CD4-positive, alpha-beta T cell (primary cell): ENCODE measurements around the gene GAB1. TPM values are rescaled to one million over a fixed set of nuclear protein-coding genes. Genes with fewer than 3 reads are reported as not detected.

Source experiments
- ATAC-seq: fragments of 200-7000 bp; cut with Tn5 transposase; one replicate; pipeline ENCODE4 v1.10.0; 2022; ENCODE audit warnings: mild to moderate bottlenecking; ENCODE audit not compliant: poor library complexity
- CTCF ChIA-PET: fragments of 350-600 bp; sonication (Branson Sonifier 250); formaldehyde crosslinking; loops from one replicate; lab custom pipeline; 2021; ENCODE audit warnings: antibody characterized with exemption, inconsistent platforms; lab: Charles Lee
- POLR2A ChIA-PET: fragments of 350-600 bp; sonication (Branson Sonifier 250); formaldehyde crosslinking; loops from one replicate; lab custom pipeline; 2021; ENCODE audit warnings: antibody characterized with exemption, inconsistent platforms; lab: Charles Lee
- DNase-seq, 14 experiments: peaks; one replicate each; pipeline ENCODE4 v3.0.0-alpha.2; 2013 to 2020; ENCODE audit warnings: mixed read lengths in 2 of 14
- H3K27ac ChIP-seq, 2 donors: one replicate each; pipeline versions ENCODE4 v1.5.1 to v1.7.0; 2013; ENCODE audit warnings: low read length in 2 of 2, low read depth in 1 of 2, mild to moderate bottlenecking in 1 of 2
- H3K27me3 ChIP-seq, 2 experiments: 1 replicate in 1 of 2; 2 replicates in 1 of 2; pipeline versions ENCODE4 v1.6.1 to v1.7.0; 2013; ENCODE audit warnings: low read length in 2 of 2, control low read depth in 1 of 2, mild to moderate bottlenecking in 1 of 2, moderate library complexity in 1 of 2; ENCODE audit not compliant: insufficient read depth in 2 of 2, control insufficient read depth in 1 of 2
- H3K36me3 ChIP-seq: one replicate; pipeline ENCODE4 v1.6.1; 2013; ENCODE audit warnings: low read length, control low read depth; ENCODE audit not compliant: insufficient read depth
- H3K4me1 ChIP-seq: one replicate; pipeline ENCODE4 v1.6.1; 2013; ENCODE audit warnings: low read length, control low read depth; ENCODE audit not compliant: insufficient read depth
- H3K4me3 ChIP-seq: one replicate; pipeline ENCODE4 v1.5.1; 2013; ENCODE audit warnings: mild to moderate bottlenecking, low read length, moderate library complexity
- H3K9me3 ChIP-seq, 2 experiments: 1 replicate in 1 of 2; 2 replicates in 1 of 2; pipeline versions ENCODE4 v1.6.1 to v1.7.0; 2013; ENCODE audit warnings: low read length in 2 of 2, mild to moderate bottlenecking in 2 of 2, control low read depth in 1 of 2, moderate library complexity in 1 of 2; ENCODE audit not compliant: control insufficient read depth in 1 of 2, insufficient read depth in 1 of 2
- H3K27ac Mint-ChIP-seq: one replicate; pipeline ENCODE4 v1.8.0; 2020; ENCODE audit warnings: mixed read lengths
- H3K27me3 Mint-ChIP-seq: one replicate; pipeline ENCODE4 v1.8.0; 2021; ENCODE audit warnings: mixed read lengths
- H3K36me3 Mint-ChIP-seq: one replicate; pipeline ENCODE4 v1.8.0; 2021; ENCODE audit warnings: low read depth, mixed read lengths
- H3K4me1 Mint-ChIP-seq: one replicate; pipeline ENCODE4 v1.8.0; 2021; ENCODE audit warnings: low read depth, mixed read lengths
- H3K4me3 Mint-ChIP-seq: one replicate; pipeline ENCODE4 v1.8.0; 2020; ENCODE audit warnings: mild to moderate bottlenecking, mixed read lengths
- H3K9me3 Mint-ChIP-seq: one replicate; pipeline ENCODE4 v1.8.0; 2020; ENCODE audit warnings: mixed read lengths
- CTCF ChIP-seq: fragments of 200-600 bp; IDR thresholded peaks from one replicate; pipeline ENCODE4 v1.8.0; 2022; ENCODE audit warnings: antibody characterized with exemption, mild to moderate bottlenecking
- intact Hi-C, 2 experiments: fragments of 100-400 bp; cut with DNase I in 1 of 2; cut with micrococcal nuclease in 1 of 2; formaldehyde crosslinking; loops; one replicate each; pipeline versions ENCODE4 v1.15.1 to v1.9.0; 2023 to 2025; cut with DNase I, micrococcal nuclease
- total RNA-seq, 174 experiments: library from RNA in 2 of 174; stranded (reverse) in 2 of 174; gene quantifications; one replicate each; pipeline ENCODE4 v1.2.3 and lab custom pipeline; 2021 to 2026

The GAB1 gene
- total RNA-seq, 2 experiments from 2014 or later = 0.27 to 0.64 TPM

GRCh38 chr4:143307531-143307930, 29.1 kb upstream of the GAB1 start:
- intact Hi-C loops = no loop called here
- no peaks in the 10 kb centered on the region for H3K27me3 ChIP-seq
- no peak overlapping the region for H3K27ac ChIP-seq
- Mint-ChIP-seq H3K36me3 (no peaks in the 10 kb centered on the region), H3K27ac (no peak overlapping the region), H3K4me3 (no peak overlapping the region), H3K9me3 (no peaks in the 10 kb centered on the region), H3K4me1 (no peaks in the 10 kb centered on the region), H3K27me3 (no peaks in the 10 kb centered on the region)
- TF ChIP-seq CTCF = no peak
- H3K9me3 ChIP-seq = no peaks in the 10 kb centered on the region
- H3K4me3 ChIP-seq = no peak overlapping the region
- DNase-seq (no peak), ATAC-seq (no peak)
- no peaks in the 10 kb centered on the region for H3K4me1 ChIP-seq
- POLR2A ChIA-PET = no interaction called here
- H3K36me3 ChIP-seq = no peaks in the 10 kb centered on the region
- CTCF ChIA-PET = no interaction called here

- no peak for TF ChIP-seq CTCF
- no peak overlapping the region for H3K4me3 Mint-ChIP-seq
- DNase-seq (no peak), ATAC-seq (no peak)
- POLR2A ChIA-PET = no interaction called here
- Histone ChIP-seq H3K36me3 (no peaks in the 10 kb centered on the region), H3K27me3 (no peaks in the 10 kb centered on the region), H3K27ac (no peak overlapping the region), H3K4me1 (no peaks in the 10 kb centered on the region), H3K4me3 (no peak overlapping the region), H3K9me3 (no peaks in the 10 kb centered on the region)
- CTCF ChIA-PET = no interaction called here
- no peak overlapping the region for H3K27ac Mint-ChIP-seq
- H3K4me1 Mint-ChIP-seq = no peaks in the 10 kb centered on the region
- no peaks in the 10 kb centered on the region for H3K27me3 Mint-ChIP-seq
- no peaks in the 10 kb centered on the region for H3K36me3 Mint-ChIP-seq
- no peaks in the 10 kb centered on the region for H3K9me3 Mint-ChIP-seq
- intact Hi-C loops = no loop called here
These were observed 28.3 kb upstream of the GAB1 start for GRCh38 chr4:143308377-143308776.

GRCh38 chr4:143311924-143312323, 24.8 kb upstream of the GAB1 start:
- Histone ChIP-seq H3K27ac (no peak overlapping the region), H3K4me1 (no peaks in the 10 kb centered on the region), H3K4me3 (no peak overlapping the region), H3K36me3 (no peaks in the 10 kb centered on the region), H3K27me3 (no peaks in the 10 kb centered on the region), H3K9me3 (no peaks in the 10 kb centered on the region)
- ChIA-PET CTCF (no interaction called here), POLR2A (no interaction called here)
- TF ChIP-seq CTCF = no peak
- Mint-ChIP-seq H3K4me3 (no peak overlapping the region), H3K9me3 (no peaks in the 10 kb centered on the region), H3K4me1 (no peaks in the 10 kb centered on the region), H3K27ac (no peak overlapping the region), H3K27me3 (peaks cover 6% of the 10 kb centered on the region), H3K36me3 (no peaks in the 10 kb centered on the region)
- intact Hi-C loops = no loop called here
- DNase-seq (no peak), ATAC-seq (no peak)
